SW 1271 (cell line): ENCODE measurements around the gene ZNRF1.
"Not testable (repeated sequence)": the region's sequence is repeated elsewhere in the genome, so short reads cannot be mapped to it uniquely, and the experiment has no call there.

Experiments used
- DNase-seq, 2 experiments: peaks; one replicate each; lab custom pipeline; 2025; lab: John Stamatoyannopoulos, UW

Gene ZNRF1

GRCh38 chr16:75002474-75002873 is 3.6 kb downstream of the ZNRF1 start:
- no peak for DNase-seq

GRCh38 chr16:75003931-75004330 is 5.1 kb downstream of the ZNRF1 start:
- no peak for DNase-seq

GRCh38 chr16:75004460-75004859 is 5.6 kb downstream of the ZNRF1 start:
- no peak for DNase-seq

- DNase-seq, result no peak
Measured at GRCh38 chr16:75005697-75006096, 6.9 kb downstream of the ZNRF1 start.

GRCh38 chr16:75007443-75007842 is 8.6 kb downstream of the ZNRF1 start:
- DNase-seq, result no peak

GRCh38 chr16:75010427-75010826 is 11.6 kb downstream of the ZNRF1 start:
- DNase-seq, result no peak

GRCh38 chr16:75011634-75012307 is 12.9 kb downstream of the ZNRF1 start:
- peak in 1 of 2 experiments; percentile 34 for DNase-seq

GRCh38 chr16:75012380-75013081 is 13.7 kb downstream of the ZNRF1 start:
- no peak for DNase-seq

GRCh38 chr16:75013123-75013522 is 14.3 kb downstream of the ZNRF1 start:
- DNase-seq, result not testable (repeated sequence)

GRCh38 chr16:75014318-75014717 is 15.5 kb downstream of the ZNRF1 start:
- DNase-seq, result no peak

GRCh38 chr16:75016451-75017081 is 17.7 kb downstream of the ZNRF1 start:
- not testable (repeated sequence) for DNase-seq

GRCh38 chr16:75017670-75018525 is 19.1 kb downstream of the ZNRF1 start:
- DNase-seq, result no peak

GRCh38 chr16:75019007-75019406 is 20.2 kb downstream of the ZNRF1 start:
- no peak for DNase-seq

GRCh38 chr16:75019586-75019985 is 20.8 kb downstream of the ZNRF1 start:
- DNase-seq, result no peak

GRCh38 chr16:75021410-75021809 is 22.6 kb downstream of the ZNRF1 start:
- no peak for DNase-seq

- DNase-seq, result no peak
Measured at GRCh38 chr16:75022567-75022966, 23.7 kb downstream of the ZNRF1 start.

- DNase-seq, result no peak
Measured at GRCh38 chr16:75023009-75023408, 24.2 kb downstream of the ZNRF1 start.

GRCh38 chr16:75024182-75024581 is 25.4 kb downstream of the ZNRF1 start:
- DNase-seq, result no peak

GRCh38 chr16:75024594-75024993 is 25.8 kb downstream of the ZNRF1 start:
- DNase-seq, result no peak

GRCh38 chr16:75025761-75026160 is 26.9 kb downstream of the ZNRF1 start:
- DNase-seq, result no peak

- peak in 1 of 2 experiments; percentile 23 for DNase-seq
Measured at GRCh38 chr16:75026239-75026891, 27.5 kb downstream of the ZNRF1 start.
